ENCODE data around the gene LRP1. TPM values are rescaled to one million over a fixed set of nuclear protein-coding genes. Genes with fewer than 3 reads are reported as not detected.

The LRP1 gene
- total RNA-seq, 1 experiment from 2014 or later, result 14.7 TPM

GRCh38 chr12:57143454-57143853 is 15.2 kb downstream of the LRP1 start:
- no peak overlapping the region for H3K4me3 ChIP-seq (ENCODE audit: low read length)
- no peak overlapping the region for H3K4me2 ChIP-seq (ENCODE audit: low read length)
- H3K79me2 ChIP-seq (ENCODE audit: low read length), result no peaks in the 10 kb centered on the region
- no peaks in the 10 kb centered on the region for H3K9me2 ChIP-seq (replicated peaks; ENCODE audit: low read length)
- H3K27ac ChIP-seq (ENCODE audit: low read length), result no peak overlapping the region
- POLR2A ChIA-PET (ENCODE audit: unreplicated experiment), result no interaction called here
- no peaks in the 10 kb centered on the region for H3K27me3 ChIP-seq (ENCODE audit: low read length)
- intact Hi-C loops (cut with micrococcal nuclease), result no loop called here
- no peak overlapping the region for H2AFZ ChIP-seq (ENCODE audit: low read length)
- H3K36me3 ChIP-seq (ENCODE audit: low read depth, low read length), result no peaks in the 10 kb centered on the region
- CTCF ChIA-PET, result no interaction called here
- H3K9ac ChIP-seq (ENCODE audit: low read length), result no peak overlapping the region
- DNase-seq (no peak), ATAC-seq (no peak)
- BruUV-seq (replicated peaks), result no TSS peak
- TF ChIP-seq CTCF (conservative IDR thresholded peaks at IDR 0.05; ENCODE audit: low read depth, low read length), result no peak
- no peak for TF ChIP-seq EZH2 (IDR thresholded peaks at IDR 0.05; ENCODE audit: low read length, unreplicated experiment)
- TF ChIP-seq EZH2phosphoT487 (IDR thresholded peaks at IDR 0.05; ENCODE audit: borderline replicate concordance, low read length), result no peak
- H3F3A ChIP-seq (ENCODE audit: low read length, unreplicated experiment), result no peaks in the 10 kb centered on the region
- H4K20me1 ChIP-seq (ENCODE audit: low read length), result no peaks in the 10 kb centered on the region
- peaks cover 10% of the 10 kb centered on the region; the same call in 1 of the 2 replicates for H3K4me1 ChIP-seq (ENCODE audit: insufficient read depth, low read length)
- H3K9me3 ChIP-seq (ENCODE audit: low read length), result no peaks in the 10 kb centered on the region

GRCh38 chr12:57145460-57146059 is 17.3 kb downstream of the LRP1 start:
- Histone ChIP-seq H3F3A (ENCODE audit: low read length, unreplicated experiment) (no peaks in the 10 kb centered on the region), H3K9me3 (ENCODE audit: low read length) (no peaks in the 10 kb centered on the region), H3K4me1 (ENCODE audit: insufficient read depth, low read length) (peaks cover 7% of the 10 kb centered on the region; the same call in 1 of the 2 replicates), H3K79me2 (ENCODE audit: low read length) (no peaks in the 10 kb centered on the region), H3K27me3 (ENCODE audit: low read length) (no peaks in the 10 kb centered on the region), H2AFZ (ENCODE audit: low read length) (no peak overlapping the region), H3K9ac (ENCODE audit: low read length) (no peak overlapping the region), H3K9me2 (replicated peaks; ENCODE audit: low read length) (no peaks in the 10 kb centered on the region), H4K20me1 (ENCODE audit: low read length) (no peaks in the 10 kb centered on the region), H3K4me3 (ENCODE audit: low read length) (no peak overlapping the region), H3K27ac (ENCODE audit: low read length) (no peak overlapping the region), H3K4me2 (ENCODE audit: low read length) (no peak overlapping the region), H3K36me3 (ENCODE audit: low read depth, low read length) (no peaks in the 10 kb centered on the region)
- ChIA-PET POLR2A (ENCODE audit: unreplicated experiment) (no interaction called here), CTCF (no interaction called here)
- ATAC-seq, result no peak
- no peak for TF ChIP-seq EZH2phosphoT487 (IDR thresholded peaks at IDR 0.05; ENCODE audit: borderline replicate concordance, low read length)
- DNase-seq, result no peak
- intact Hi-C loops (cut with micrococcal nuclease), result no loop called here
- BruUV-seq (replicated peaks), result no TSS peak

GRCh38 chr12:57146092-57146491 is 17.8 kb downstream of the LRP1 start:
- Histone ChIP-seq H3K9ac (ENCODE audit: low read length) (no peak overlapping the region), H3K4me2 (ENCODE audit: low read length) (no peak overlapping the region), H3K27ac (ENCODE audit: low read length) (no peak overlapping the region), H3K36me3 (ENCODE audit: low read depth, low read length) (no peaks in the 10 kb centered on the region), H3K4me1 (ENCODE audit: insufficient read depth, low read length) (peaks cover 7% of the 10 kb centered on the region; the same call in 1 of the 2 replicates), H3K9me2 (replicated peaks; ENCODE audit: low read length) (no peaks in the 10 kb centered on the region), H3K27me3 (ENCODE audit: low read length) (no peaks in the 10 kb centered on the region), H3K79me2 (ENCODE audit: low read length) (no peaks in the 10 kb centered on the region), H4K20me1 (ENCODE audit: low read length) (no peaks in the 10 kb centered on the region), H2AFZ (ENCODE audit: low read length) (no peak overlapping the region), H3K4me3 (ENCODE audit: low read length) (no peak overlapping the region), H3K9me3 (ENCODE audit: low read length) (no peaks in the 10 kb centered on the region), H3F3A (ENCODE audit: low read length, unreplicated experiment) (no peaks in the 10 kb centered on the region)
- DNase-seq, result no peak
- intact Hi-C loops (cut with micrococcal nuclease), result no loop called here
- BruUV-seq (replicated peaks), result no TSS peak
- POLR2A ChIA-PET (ENCODE audit: unreplicated experiment), result no interaction called here
- ATAC-seq, result no peak
- CTCF ChIA-PET, result no interaction called here
- TF ChIP-seq EZH2 (IDR thresholded peaks at IDR 0.05; ENCODE audit: low read length, unreplicated experiment) (no peak), CTCF (conservative IDR thresholded peaks at IDR 0.05; ENCODE audit: low read depth, low read length) (no peak), EZH2phosphoT487 (IDR thresholded peaks at IDR 0.05; ENCODE audit: borderline replicate concordance, low read length) (no peak)
